Measurements from ENCODE around the gene LRRC4C. TPM values are rescaled to one million over a fixed set of nuclear protein-coding genes. Genes with fewer than 3 reads are reported as not detected.

LRRC4C gene

Small RNAs within 50 kb of the gene (small RNA-seq; reads per million reads assigned to genes)
- gene RF00019 (ENCODE audit: insufficient read depth) (not detected), gene RNU6-365P (ENCODE audit: insufficient read depth) (not detected)
